ENCODE measurements around the gene AMBRA1.

- TF ChIP-seq CTCF (conservative IDR thresholded peaks at IDR 0.05 in 1 of 2, IDR thresholded peaks at IDR 0.05 in 1 of 2; ENCODE audit: extremely low read depth in 1 of 2, insufficient read depth in 1 of 2, low read depth in 1 of 2, low read length in 2 of 2) (no peak), EZH2 (IDR thresholded peaks at IDR 0.05; ENCODE audit: borderline replicate concordance, low read length) (no peak)
Observed at GRCh38 chr11:46615756-46616155, 21.9 kb upstream of the AMBRA1 start.
